Spleen (tissue), 11 donors: ENCODE data around the gene TRMT2B. TPM values are rescaled to one million over a fixed set of nuclear protein-coding genes. Genes with fewer than 3 reads are reported as not detected.

Experiments
- DNase-seq: peaks from one replicate; pipeline ENCODE4 v3.0.0-alpha.2; 2020
- H3K27ac ChIP-seq, 8 donors: fragments of 200-600 bp; sonication (generic) in 7 of 8; 1 replicate in 4 of 8; 2 replicates in 4 of 8; pipeline versions ENCODE4 v1.5.0 to v1.8.0; 2016 to 2021; ENCODE audit warnings: inconsistent platforms in 4 of 8, mild to moderate bottlenecking in 4 of 8, moderate library complexity in 1 of 8
- H3K27me3 ChIP-seq, 7 donors: fragments of 200-600 bp; sonication (generic) in 6 of 7; replicated peaks in 1 of 7; 1 replicate in 4 of 7; 2 replicates in 3 of 7; pipeline versions ENCODE4 v1.5.0 to v1.8.0; 2016 to 2021; ENCODE audit warnings: inconsistent platforms in 3 of 7, mild to moderate bottlenecking in 1 of 7
- H3K36me3 ChIP-seq, 6 donors: fragments of 200-600 bp; sonication (generic) in 5 of 6; 1 replicate in 4 of 6; 2 replicates in 2 of 6; pipeline versions ENCODE4 v1.5.0 to v1.8.0; 2016 to 2021; ENCODE audit warnings: inconsistent platforms in 2 of 6
- H3K4me1 ChIP-seq, 6 donors: fragments of 200-600 bp; sonication (generic) in 5 of 6; 1 replicate in 3 of 6; 2 replicates in 3 of 6; pipeline versions ENCODE4 v1.5.0 to v1.8.0; 2016 to 2021; ENCODE audit warnings: inconsistent platforms in 3 of 6
- H3K4me3 ChIP-seq, 8 donors: fragments of 200-600 bp; sonication (generic) in 7 of 8; 1 replicate in 4 of 8; 2 replicates in 4 of 8; pipeline versions ENCODE4 v1.5.0 to v1.8.0; 2016 to 2021; ENCODE audit warnings: inconsistent platforms in 4 of 8, mild to moderate bottlenecking in 4 of 8, moderate library complexity in 2 of 8
- H3K9me3 ChIP-seq, 8 donors: fragments of 200-600 bp; sonication (generic) in 7 of 8; 1 replicate in 4 of 8; 2 replicates in 4 of 8; pipeline versions ENCODE4 v1.5.0 to v1.8.0; 2016 to 2021; ENCODE audit warnings: inconsistent platforms in 4 of 8
- POLR2A ChIP-seq, 3 donors: fragments of 450-650 bp; IDR thresholded peaks; one replicate each; pipeline ENCODE4 v1.5.1; 2017; ENCODE audit warnings: antibody characterized with exemption in 3 of 3, mild to moderate bottlenecking in 1 of 3
- POLR2AphosphoS5 ChIP-seq, 3 donors: sonication (generic); formaldehyde crosslinking; IDR thresholded peaks; one replicate each; pipeline ENCODE4 v1.5.1; 2017; ENCODE audit warnings: antibody characterized with exemption in 3 of 3
- WGBS, 5 donors: extraction: QIAGEN DNeasy Blood & Tissue Kit in 3 of 5; methylation state at CpG; one replicate each; pipeline versions ENCODE4 v1.1.5 to v1.1.7; 2013 to 2018; 5-methylcytosine and 5-hydroxymethylcytosine counted together
- intact Hi-C: fragments of 100-400 bp; cut with DNase I; formaldehyde crosslinking; loops from one replicate; pipeline ENCODE4 v1.15.0; 2023; ENCODE audit warnings: low total_unique reads
- polyA plus RNA-seq, 3 donors: library from polyadenylated mRNA; stranded (reverse); fragments of 200-250 nt; gene quantifications; one replicate each; pipeline ENCODE4 v1.2.1, GENCODE V29; 2013
- total RNA-seq, 7 donors: library from RNA; depleted of rRNA in 3 of 7; stranded (reverse); fragments of >200 nt in 3 of 7; fragmentation: NEBNext Ultra II Directional in 4 of 7; extraction: Animal tissue kit (Norgen Biotek cat#: 25700) in 4 of 7; gene quantifications; one replicate each; pipeline versions ENCODE4 v1.1.0 to v1.2.1, GENCODE V29; 2016 to 2021
- TF ChIP-seq, protein P1 (sequence below), 11 experiments: fragments of 200-600 bp in 7 of 11; fragments of 450-650 bp in 4 of 11; sonication (generic) in 4 of 11; IDR thresholded peaks in 8 of 11; conservative IDR thresholded peaks in 3 of 11; 1 replicate in 7 of 11; 2 replicates in 4 of 11; pipeline versions ENCODE4 v1.4.0 to v1.8.0; 2016 to 2021; ENCODE audit warnings: antibody characterized with exemption in 11 of 11, inconsistent platforms in 4 of 11, mild to moderate bottlenecking in 1 of 11
- donor health status: healthy with polysubstance abuse.
- donor health status: DM: no; HTN: no; CAD: no; lungs with moderate emphysema.
- donor health status: DM: no; HTN: no; CAD: no.
- donor health status: Bipolar disorder and iron deficiency.
- donor health status: healthy.
- donor health status: DM: no; HTN: no; CAD: no.
- donor health status: DM: yes; HTN: yes; CAD: no.

Gene TRMT2B
- total and polyA plus RNA-seq, 10 donors = 8.1 to 31.0 (median 25.6) TPM

- TF ChIP-seq, protein P1, sequence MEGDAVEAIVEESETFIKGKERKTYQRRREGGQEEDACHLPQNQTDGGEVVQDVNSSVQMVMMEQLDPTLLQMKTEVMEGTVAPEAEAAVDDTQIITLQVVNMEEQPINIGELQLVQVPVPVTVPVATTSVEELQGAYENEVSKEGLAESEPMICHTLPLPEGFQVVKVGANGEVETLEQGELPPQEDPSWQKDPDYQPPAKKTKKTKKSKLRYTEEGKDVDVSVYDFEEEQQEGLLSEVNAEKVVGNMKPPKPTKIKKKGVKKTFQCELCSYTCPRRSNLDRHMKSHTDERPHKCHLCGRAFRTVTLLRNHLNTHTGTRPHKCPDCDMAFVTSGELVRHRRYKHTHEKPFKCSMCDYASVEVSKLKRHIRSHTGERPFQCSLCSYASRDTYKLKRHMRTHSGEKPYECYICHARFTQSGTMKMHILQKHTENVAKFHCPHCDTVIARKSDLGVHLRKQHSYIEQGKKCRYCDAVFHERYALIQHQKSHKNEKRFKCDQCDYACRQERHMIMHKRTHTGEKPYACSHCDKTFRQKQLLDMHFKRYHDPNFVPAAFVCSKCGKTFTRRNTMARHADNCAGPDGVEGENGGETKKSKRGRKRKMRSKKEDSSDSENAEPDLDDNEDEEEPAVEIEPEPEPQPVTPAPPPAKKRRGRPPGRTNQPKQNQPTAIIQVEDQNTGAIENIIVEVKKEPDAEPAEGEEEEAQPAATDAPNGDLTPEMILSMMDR (IDR thresholded peaks at IDR 0.05 in 8 of 11, conservative IDR thresholded peaks at IDR 0.05 in 3 of 11) = no peak
- TF ChIP-seq POLR2AphosphoS5 (IDR thresholded peaks at IDR 0.05) (no peak), POLR2A (IDR thresholded peaks at IDR 0.05) (no peak)
- Histone ChIP-seq H3K4me3 (no peak overlapping the region), H3K4me1 (no peaks in the 10 kb centered on the region), H3K27ac (no peak overlapping the region), H3K36me3 (peaks cover 0 to 34% (median 0%) of the 10 kb centered on the region in 6 donors), H3K27me3 (no peaks in the 10 kb centered on the region), H3K9me3 (no peaks in the 10 kb centered on the region)
- intact Hi-C loops = no loop called here
- DNase-seq = no peak
- WGBS, 5 donors = 89 to 100% (median 98%) methylated on average over 2 of the region's 2 CpGs
Measured at GRCh38 chrX:100999451-100999850, 52.5 kb downstream of the TRMT2B start.

- H3K36me3 ChIP-seq = peaks cover 0 to 9% (median 0%) of the 10 kb centered on the region in 6 donors
- no peaks in the 10 kb centered on the region for H3K27me3 ChIP-seq
- DNase-seq = no peak
- WGBS, 5 donors = 81 to 95% (median 86%) methylated on average over 5 of the region's 5 CpGs
- H3K4me1 ChIP-seq = no peaks in the 10 kb centered on the region
- H3K27ac ChIP-seq = no peak overlapping the region
- H3K9me3 ChIP-seq = no peaks in the 10 kb centered on the region
- intact Hi-C loops = no loop called here
- H3K4me3 ChIP-seq = no peak overlapping the region
- TF ChIP-seq POLR2A (IDR thresholded peaks at IDR 0.05) (no peak), POLR2AphosphoS5 (IDR thresholded peaks at IDR 0.05) (no peak)
- TF ChIP-seq, protein P1 (IDR thresholded peaks at IDR 0.05 in 8 of 11, conservative IDR thresholded peaks at IDR 0.05 in 3 of 11) = no peak
Measured at GRCh38 chrX:100995469-100995868, 56.4 kb downstream of the TRMT2B start.

DNA sequence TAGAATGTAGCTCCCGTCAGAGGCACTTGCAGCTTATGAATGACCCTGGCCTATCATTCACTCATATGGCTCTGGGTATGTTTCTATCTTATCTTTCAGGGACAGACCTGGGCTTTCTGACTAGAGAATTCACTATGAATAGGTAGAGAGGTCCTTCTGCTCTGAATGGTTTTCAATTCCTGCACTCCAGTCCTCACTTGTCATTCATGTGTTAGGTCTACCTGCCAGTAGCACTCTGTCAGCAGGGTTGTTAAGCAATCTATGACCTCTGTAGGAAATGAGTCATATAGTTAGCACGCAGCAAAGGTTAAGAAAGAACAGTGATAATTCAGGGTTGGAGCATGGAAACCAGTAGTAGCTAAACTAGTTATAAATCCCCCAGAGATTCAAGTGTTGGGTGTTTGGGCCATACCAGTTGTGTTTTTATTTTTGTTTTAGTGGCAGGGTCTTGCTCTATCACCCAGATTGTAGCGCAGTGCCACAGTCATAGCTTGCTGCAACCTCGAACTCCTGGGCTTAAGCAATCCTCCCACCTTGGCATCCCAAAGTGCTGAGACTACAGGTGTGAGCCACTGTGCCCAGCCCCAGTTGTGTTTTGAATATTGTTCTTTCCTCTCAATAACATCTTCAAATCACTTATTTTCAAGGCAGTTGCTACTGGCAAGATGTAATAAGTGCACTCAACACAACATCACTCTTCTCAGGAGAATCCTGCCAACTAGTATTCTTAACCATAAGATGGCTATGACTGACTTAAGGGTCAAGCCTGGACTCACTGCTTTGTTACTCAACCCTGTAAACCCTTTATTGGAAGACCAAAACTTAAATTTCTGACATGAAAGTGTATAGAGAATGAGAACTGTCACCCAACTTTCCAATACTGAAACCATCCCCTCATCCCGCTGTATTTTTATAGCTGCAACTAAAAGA is 57.3 kb downstream of the TRMT2B start:
- Histone ChIP-seq H3K27me3 (no peaks in the 10 kb centered on the region), H3K36me3 (peaks cover 0 to 7% (median 0%) of the 10 kb centered on the region in 6 donors), H3K4me3 (no peak overlapping the region), H3K4me1 (no peaks in the 10 kb centered on the region), H3K9me3 (no peaks in the 10 kb centered on the region), H3K27ac (no peak overlapping the region)
- intact Hi-C loops = no loop called here
- TF ChIP-seq POLR2AphosphoS5 (IDR thresholded peaks at IDR 0.05) (no peak), POLR2A (IDR thresholded peaks at IDR 0.05) (no peak)
- TF ChIP-seq, protein P1 (IDR thresholded peaks at IDR 0.05 in 8 of 11, conservative IDR thresholded peaks at IDR 0.05 in 3 of 11) = no peak
- WGBS, 5 donors = 59 to 88% (median 69%) methylated on average over 4 to 5 of the region's 5 CpGs
- no peak for DNase-seq

GRCh38 chrX:100990139-100990538 is 61.8 kb downstream of the TRMT2B start:
- TF ChIP-seq POLR2A (IDR thresholded peaks at IDR 0.05) = no peak
- intact Hi-C loops = no loop called here
- no peak for DNase-seq
- Histone ChIP-seq H3K4me1 (no peaks in the 10 kb centered on the region), H3K9me3 (no peaks in the 10 kb centered on the region), H3K4me3 (no peak overlapping the region), H3K27ac (no peak overlapping the region), H3K27me3 (no peaks in the 10 kb centered on the region), H3K36me3 (peaks cover 0 to 11% (median 0%) of the 10 kb centered on the region in 6 donors)
- WGBS, 5 donors = 60 to 91% (median 69%) methylated on average over 2 of the region's 2 CpGs
